Putamen (tissue), 1 donor: ENCODE results near the gene LIN37.
"Not testable (repeated sequence)": the region's sequence is repeated elsewhere in the genome, so short reads cannot be mapped to it uniquely, and the experiment has no call there.

Source experiments
- DNase-seq: peaks from one replicate; pipeline ENCODE4 v3.0.0-alpha.2; 2016; ENCODE audit warnings: low spot score

The LIN37 gene

DNA sequence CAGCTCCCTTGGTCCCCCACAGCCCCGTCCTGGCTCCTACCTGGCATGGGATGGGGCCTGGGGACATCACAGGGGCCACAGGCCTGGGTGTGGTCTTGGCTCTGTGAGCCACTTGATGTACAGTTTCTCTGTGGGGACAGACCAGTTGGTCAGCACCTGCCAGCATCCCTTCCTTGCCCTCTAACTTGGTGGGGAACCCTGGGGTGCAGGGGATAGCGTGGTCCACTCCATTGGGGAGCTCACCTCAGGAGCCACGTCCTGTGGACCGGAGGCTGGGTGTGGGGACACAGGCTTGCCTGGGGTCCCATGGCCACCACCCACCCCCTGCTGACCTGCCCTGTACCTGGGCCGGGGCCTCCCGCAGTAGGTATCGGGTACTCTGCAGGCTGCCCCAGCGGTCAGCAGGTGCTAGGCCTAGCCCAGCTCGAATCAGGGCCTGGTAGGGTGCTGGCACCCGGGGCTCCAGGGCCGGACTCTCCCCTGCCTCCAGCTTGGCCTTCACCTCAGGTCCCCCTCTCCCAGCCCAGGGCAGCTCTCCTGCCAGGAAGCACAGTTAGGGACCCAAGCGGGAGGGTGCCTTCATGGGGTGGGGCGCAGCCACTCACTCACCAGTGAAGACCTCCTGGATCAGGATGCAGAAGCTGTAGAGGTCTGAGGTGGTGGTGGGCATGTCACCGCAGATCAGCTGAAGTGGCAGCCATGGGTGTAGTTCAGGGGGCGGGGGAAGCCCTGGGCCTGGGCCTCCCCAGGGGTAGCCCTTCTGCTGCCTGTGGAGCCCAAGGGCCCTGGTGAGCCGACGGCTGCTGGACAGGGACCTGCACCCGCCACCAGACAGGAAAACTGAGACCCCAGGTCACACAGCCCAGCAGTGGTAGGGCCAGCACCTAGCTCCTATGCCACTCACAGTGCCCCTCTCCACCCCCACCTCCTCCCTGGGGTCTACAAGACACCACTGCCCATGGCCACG is 41.9 kb downstream of the LIN37 start:
- DNase-seq = no peak

GRCh38 chr19:35790981-35791813 is 42.8 kb downstream of the LIN37 start:
- no peak for DNase-seq

- no peak for DNase-seq
Measured at GRCh38 chr19:35791814-35792279, 43.5 kb downstream of the LIN37 start.

DNA sequence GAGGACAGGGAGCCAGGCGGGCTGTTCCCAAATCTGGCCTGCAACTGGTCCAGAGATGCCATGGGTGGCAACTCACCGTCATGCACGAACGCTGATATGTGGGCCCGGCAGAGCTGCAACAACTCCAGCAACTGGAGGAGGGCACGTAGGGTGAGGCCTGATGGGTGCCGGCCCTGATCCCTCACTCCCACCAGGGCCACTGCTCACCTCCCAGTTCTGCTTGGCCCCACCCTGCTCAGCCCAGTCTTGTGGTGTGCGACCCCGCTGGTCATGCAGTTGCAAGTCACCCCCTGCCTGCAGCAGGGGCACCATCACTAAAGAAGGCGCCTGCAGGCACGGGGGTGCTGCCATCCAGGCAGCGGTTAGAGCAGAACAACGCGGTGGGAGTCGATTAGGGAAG is 43.9 kb downstream of the LIN37 start:
- DNase-seq = no peak

GRCh38 chr19:35792888-35793287 is 44.5 kb downstream of the LIN37 start:
- no peak for DNase-seq

DNA sequence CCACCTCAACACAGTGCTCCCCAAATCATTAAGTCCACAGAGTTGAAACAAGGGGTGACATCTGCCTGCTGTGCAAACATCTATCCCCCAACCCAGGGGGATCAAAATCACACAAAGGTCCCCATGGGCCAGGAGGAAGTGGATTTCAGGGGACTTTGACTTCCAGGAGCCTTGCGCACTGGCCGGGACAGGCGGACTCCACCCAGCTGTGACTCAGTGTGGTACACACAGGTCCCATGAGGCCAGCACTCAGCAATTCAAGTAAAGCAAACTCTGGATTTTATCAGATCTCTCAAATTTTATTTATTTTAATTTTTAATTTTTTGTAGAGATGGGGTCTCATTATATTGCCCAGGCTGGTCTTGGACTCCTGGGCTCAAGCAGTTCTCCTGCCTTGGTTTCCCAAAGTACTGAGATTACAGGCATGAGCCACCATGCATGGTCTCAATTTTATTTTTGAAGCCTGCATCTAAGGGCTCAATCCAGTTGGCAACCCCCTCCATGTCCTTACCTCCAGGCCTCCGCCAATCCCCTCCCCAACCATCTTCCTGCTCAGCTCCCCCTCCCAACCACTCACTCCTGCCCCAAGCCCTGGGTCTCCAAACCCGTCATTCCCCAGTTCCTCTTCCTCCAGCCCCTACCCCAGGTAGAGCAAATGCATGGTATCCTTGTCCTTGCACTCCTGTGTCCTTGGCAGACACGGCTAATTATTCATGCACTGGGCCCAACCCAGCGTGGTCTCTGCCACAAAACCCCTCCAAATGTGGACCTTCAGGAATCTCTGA is 45.2 kb downstream of the LIN37 start:
- DNase-seq = no peak

GRCh38 chr19:35795564-35795963 is 47.2 kb downstream of the LIN37 start:
- not testable (repeated sequence) for DNase-seq

- no peak for DNase-seq
Measured at GRCh38 chr19:35796645-35797542, 48.5 kb downstream of the LIN37 start.

- DNase-seq = no peak
Measured at GRCh38 chr19:35797663-35798062, 49.3 kb downstream of the LIN37 start.

GRCh38 chr19:35801828-35802227 is 53.5 kb downstream of the LIN37 start:
- no peak for DNase-seq
